ENCODE results near the gene NRROS.

The NRROS gene

DNA sequence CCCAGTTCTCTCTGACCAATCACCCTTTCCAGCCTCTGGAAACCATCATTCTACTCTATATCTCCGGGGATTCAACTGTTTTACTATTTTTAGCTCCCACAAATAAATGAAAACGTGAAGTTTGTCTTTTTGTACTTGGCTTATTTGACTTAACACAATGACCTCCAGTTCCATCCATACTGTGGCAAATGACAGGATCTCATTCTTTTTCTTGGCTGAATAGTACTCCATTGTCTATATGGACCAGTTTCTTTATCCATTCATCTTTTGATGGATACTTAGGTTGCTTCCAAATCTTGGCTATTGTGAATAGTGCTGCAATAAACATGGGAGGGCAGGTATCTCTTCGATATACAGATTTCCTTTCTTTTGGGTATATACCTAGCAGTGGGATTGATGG is 34.1 kb downstream of the NRROS start:
- no peak for TF ChIP-seq EZH2 (optimal IDR thresholded peaks at IDR 0.05; ENCODE audit: low read depth, low read length)
- TF ChIP-seq, protein P1, sequence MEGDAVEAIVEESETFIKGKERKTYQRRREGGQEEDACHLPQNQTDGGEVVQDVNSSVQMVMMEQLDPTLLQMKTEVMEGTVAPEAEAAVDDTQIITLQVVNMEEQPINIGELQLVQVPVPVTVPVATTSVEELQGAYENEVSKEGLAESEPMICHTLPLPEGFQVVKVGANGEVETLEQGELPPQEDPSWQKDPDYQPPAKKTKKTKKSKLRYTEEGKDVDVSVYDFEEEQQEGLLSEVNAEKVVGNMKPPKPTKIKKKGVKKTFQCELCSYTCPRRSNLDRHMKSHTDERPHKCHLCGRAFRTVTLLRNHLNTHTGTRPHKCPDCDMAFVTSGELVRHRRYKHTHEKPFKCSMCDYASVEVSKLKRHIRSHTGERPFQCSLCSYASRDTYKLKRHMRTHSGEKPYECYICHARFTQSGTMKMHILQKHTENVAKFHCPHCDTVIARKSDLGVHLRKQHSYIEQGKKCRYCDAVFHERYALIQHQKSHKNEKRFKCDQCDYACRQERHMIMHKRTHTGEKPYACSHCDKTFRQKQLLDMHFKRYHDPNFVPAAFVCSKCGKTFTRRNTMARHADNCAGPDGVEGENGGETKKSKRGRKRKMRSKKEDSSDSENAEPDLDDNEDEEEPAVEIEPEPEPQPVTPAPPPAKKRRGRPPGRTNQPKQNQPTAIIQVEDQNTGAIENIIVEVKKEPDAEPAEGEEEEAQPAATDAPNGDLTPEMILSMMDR (IDR thresholded peaks at IDR 0.05; ENCODE audit: low read length): no peak
- TF ChIP-seq EZH2phosphoT487 (IDR thresholded peaks at IDR 0.05; ENCODE audit: low read length): no peak
- H3K4me2 ChIP-seq (ENCODE audit: low read depth, low read length): no peak overlapping the region
- H3K9me2 ChIP-seq (replicated peaks; ENCODE audit: insufficient read depth, low read length): no peaks in the 10 kb centered on the region
- H3K79me2 ChIP-seq (ENCODE audit: low read length): no peaks in the 10 kb centered on the region
- H3K4me1 ChIP-seq (ENCODE audit: low read length): no peaks in the 10 kb centered on the region
- no peaks in the 10 kb centered on the region for H3K9me3 ChIP-seq (replicated peaks; ENCODE audit: insufficient read depth, low read length)
- no peak for DNase-seq
- H2AFZ ChIP-seq (ENCODE audit: low read length): no peak overlapping the region
- H4K20me1 ChIP-seq (ENCODE audit: insufficient read depth, low read length): no peaks in the 10 kb centered on the region
- no peak overlapping the region for H3K9ac ChIP-seq (ENCODE audit: low read length)
- no peaks in the 10 kb centered on the region for H3K27me3 ChIP-seq (replicated peaks; ENCODE audit: insufficient read depth, low read length)
- H3K4me3 ChIP-seq (ENCODE audit: low read length): no peak overlapping the region
- no peaks in the 10 kb centered on the region for H3F3A ChIP-seq (ENCODE audit: insufficient read depth, low read length)
- no peak overlapping the region for H3K27ac ChIP-seq (ENCODE audit: low read length)
- no peaks in the 10 kb centered on the region for H3K36me3 ChIP-seq (replicated peaks; ENCODE audit: insufficient read depth, low read length)

DNA sequence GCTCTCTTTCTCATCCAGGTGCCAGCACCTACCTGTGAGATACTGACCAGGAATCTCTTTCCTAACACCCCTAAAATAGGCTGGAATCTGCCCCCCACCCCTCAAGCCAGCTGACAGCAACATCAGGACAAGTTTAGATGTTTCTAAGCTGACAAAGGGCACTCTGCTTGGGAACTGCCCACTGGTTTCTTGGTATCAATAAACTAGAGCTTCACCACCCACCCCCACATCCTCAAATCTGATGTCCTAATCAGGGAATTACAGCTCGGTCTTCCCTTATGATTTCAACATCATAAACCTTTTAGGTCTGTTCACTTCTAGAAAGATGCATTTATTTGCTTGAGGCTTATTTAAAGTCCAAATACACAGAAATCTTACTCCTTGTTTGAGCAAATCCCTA is 37.9 kb downstream of the NRROS start:
- TF ChIP-seq, protein P1 (IDR thresholded peaks at IDR 0.05; ENCODE audit: low read length): no peak
- TF ChIP-seq EZH2 (optimal IDR thresholded peaks at IDR 0.05; ENCODE audit: low read depth, low read length): no peak
- no peak for TF ChIP-seq EZH2phosphoT487 (IDR thresholded peaks at IDR 0.05; ENCODE audit: low read length)
- no peaks in the 10 kb centered on the region for H4K20me1 ChIP-seq (ENCODE audit: insufficient read depth, low read length)

DNA sequence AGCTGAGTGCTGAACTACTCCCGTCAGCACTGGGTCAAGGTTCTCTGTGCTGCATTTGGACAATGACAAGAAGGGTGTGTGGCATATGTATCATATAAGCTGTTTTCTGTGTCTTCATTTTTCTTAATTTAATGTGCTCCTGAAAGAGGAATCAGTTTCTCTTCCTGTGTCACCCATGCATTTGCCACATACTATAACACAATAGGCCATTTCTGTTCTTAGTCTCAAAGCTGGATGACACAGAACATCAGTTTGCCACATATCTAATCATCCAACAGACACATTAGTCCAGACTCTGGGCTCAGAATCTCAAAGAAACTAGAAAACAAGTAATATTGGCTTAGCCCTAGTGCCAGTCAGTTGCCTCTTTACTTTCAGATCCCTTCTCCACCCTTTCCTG is 38.4 kb downstream of the NRROS start:
- Histone ChIP-seq H3F3A (ENCODE audit: insufficient read depth, low read length) (no peaks in the 10 kb centered on the region), H3K27me3 (replicated peaks; ENCODE audit: insufficient read depth, low read length) (no peaks in the 10 kb centered on the region), H3K79me2 (ENCODE audit: low read length) (no peaks in the 10 kb centered on the region), H2AFZ (ENCODE audit: low read length) (no peak overlapping the region), H4K20me1 (ENCODE audit: insufficient read depth, low read length) (no peaks in the 10 kb centered on the region), H3K9me3 (replicated peaks; ENCODE audit: insufficient read depth, low read length) (no peaks in the 10 kb centered on the region), H3K4me3 (ENCODE audit: low read length) (no peak overlapping the region), H3K9ac (ENCODE audit: low read length) (no peak overlapping the region), H3K36me3 (replicated peaks; ENCODE audit: insufficient read depth, low read length) (no peaks in the 10 kb centered on the region), H3K9me2 (replicated peaks; ENCODE audit: insufficient read depth, low read length) (no peaks in the 10 kb centered on the region), H3K4me2 (ENCODE audit: low read depth, low read length) (no peak overlapping the region), H3K27ac (ENCODE audit: low read length) (no peak overlapping the region), H3K4me1 (ENCODE audit: low read length) (no peaks in the 10 kb centered on the region)
- DNase-seq: no peak
- TF ChIP-seq EZH2 (optimal IDR thresholded peaks at IDR 0.05; ENCODE audit: low read depth, low read length) (no peak), EZH2phosphoT487 (IDR thresholded peaks at IDR 0.05; ENCODE audit: low read length) (no peak)
- TF ChIP-seq, protein P1 (IDR thresholded peaks at IDR 0.05; ENCODE audit: low read length): no peak

More for the DNA sequence above, 37.9 kb downstream of the NRROS start:
- no peak for DNase-seq
- no peaks in the 10 kb centered on the region for H3K36me3 ChIP-seq (replicated peaks; ENCODE audit: insufficient read depth, low read length)
- H3K4me2 ChIP-seq (ENCODE audit: low read depth, low read length): no peak overlapping the region
- H3K9ac ChIP-seq (ENCODE audit: low read length): no peak overlapping the region
- H3K9me2 ChIP-seq (replicated peaks; ENCODE audit: insufficient read depth, low read length): no peaks in the 10 kb centered on the region
- H3K9me3 ChIP-seq (replicated peaks; ENCODE audit: insufficient read depth, low read length): no peaks in the 10 kb centered on the region
- H3K27me3 ChIP-seq (replicated peaks; ENCODE audit: insufficient read depth, low read length): no peaks in the 10 kb centered on the region
- H3K4me1 ChIP-seq (ENCODE audit: low read length): no peaks in the 10 kb centered on the region
- no peaks in the 10 kb centered on the region for H3K79me2 ChIP-seq (ENCODE audit: low read length)
- H3F3A ChIP-seq (ENCODE audit: insufficient read depth, low read length): no peaks in the 10 kb centered on the region
- H2AFZ ChIP-seq (ENCODE audit: low read length): no peak overlapping the region
- H3K4me3 ChIP-seq (ENCODE audit: low read length): no peak overlapping the region
- H3K27ac ChIP-seq (ENCODE audit: low read length): no peak overlapping the region

Measured in MM.1S (cell line).